IMR-90 (cell line): ENCODE results near the gene TPSB2. TPM values are rescaled to one million over a fixed set of nuclear protein-coding genes. Genes with fewer than 3 reads are reported as not detected.
A peak's percentile ranks its signal among the peaks of the same experiment; 100 is the strongest.

Source experiments
- ATAC-seq: fragments of 200-7000 bp; cut with Tn5 transposase; 2 replicates; pipeline ENCODE4 v1.9.1; 2020; ENCODE audit warnings: low read depth, mild to moderate bottlenecking, moderate library complexity
- BruUV-seq: library from RNA; stranded (reverse); fragments of 400-500 nt; replicated peaks from 2 replicates; lab custom pipeline; 2021; lab: Mats Ljungman, UMichigan
- CTCF ChIA-PET: fragments of 300-600 bp; formaldehyde crosslinking; extraction: SDS; loops from one replicate; lab custom pipeline; 2021; ENCODE audit warnings: antibody characterized with exemption; lab: Yijun Ruan, JAX
- POLR2A ChIA-PET: fragments of 300-600 bp; sonication (Branson Sonifier 250); formaldehyde crosslinking; loops from one replicate; lab custom pipeline; 2022; ENCODE audit warnings: antibody characterized with exemption; ENCODE audit not compliant: unreplicated experiment; lab: Charles Lee
- DNase-seq: peaks from one replicate; pipeline ENCODE4 v3.0.0; 2013
- H2AFZ ChIP-seq: replicated peaks from 2 replicates; pipeline ENCODE3; 2013; ENCODE audit warnings: low read length, mild to moderate bottlenecking; ENCODE audit not compliant: poor library complexity
- H2AK5ac ChIP-seq: 2 replicates; pipeline ENCODE4 v1.6.1; 2013; ENCODE audit warnings: low read depth, low read length, inconsistent platforms
- H2AK9ac ChIP-seq: replicated peaks from 2 replicates; pipeline ENCODE3; 2013; ENCODE audit warnings: mild to moderate bottlenecking, low read depth, low read length, moderate library complexity; ENCODE audit not compliant: poor library complexity
- H2BK120ac ChIP-seq: 2 replicates; pipeline ENCODE4 v1.6.1; 2013; ENCODE audit warnings: low read depth, low read length, inconsistent platforms
- H2BK15ac ChIP-seq: 3 replicates; pipeline ENCODE4 v1.6.1; 2013; ENCODE audit warnings: low read depth, low read length, inconsistent platforms
- H2BK20ac ChIP-seq: 2 replicates; pipeline ENCODE4 v1.6.1; 2013; ENCODE audit warnings: low read depth, mild to moderate bottlenecking, inconsistent platforms, low read length, moderate library complexity
- H2BK5ac ChIP-seq: 2 replicates; pipeline ENCODE4 v1.6.1; 2013; ENCODE audit warnings: mild to moderate bottlenecking, low read depth, low read length, inconsistent platforms; ENCODE audit not compliant: poor library complexity, severe bottlenecking
- H3K14ac ChIP-seq: replicated peaks from 2 replicates; pipeline ENCODE4 v1.6.1; 2013; ENCODE audit warnings: low read depth, low read length, inconsistent platforms
- H3K18ac ChIP-seq: 2 replicates; pipeline ENCODE4 v1.6.1; 2013; ENCODE audit warnings: low read depth, low read length, control low read depth
- H3K23ac ChIP-seq: 2 replicates; pipeline ENCODE4 v1.6.1; 2013; ENCODE audit warnings: low read depth, low read length, inconsistent platforms
- H3K27ac ChIP-seq: 2 replicates; pipeline ENCODE4 v1.5.1; 2013; ENCODE audit warnings: mild to moderate bottlenecking, control low read depth, low read length; ENCODE audit not compliant: insufficient read depth
- H3K27me3 ChIP-seq: 2 replicates; pipeline ENCODE4 v1.6.1; 2013; ENCODE audit warnings: low read length; ENCODE audit not compliant: control insufficient read depth, insufficient read depth
- H3K36me3 ChIP-seq: 2 replicates; pipeline ENCODE4 v1.6.1; 2013; ENCODE audit warnings: low read length, mixed read lengths; ENCODE audit not compliant: control insufficient read depth, insufficient read depth
- H3K4ac ChIP-seq: 2 replicates; pipeline ENCODE4 v1.6.1; 2013; ENCODE audit warnings: low read depth, low read length, inconsistent platforms
- H3K4me1 ChIP-seq: 2 replicates; pipeline ENCODE4 v1.6.1; 2013; ENCODE audit warnings: low read length, mixed read lengths; ENCODE audit not compliant: control insufficient read depth, insufficient read depth
- H3K4me2 ChIP-seq: 2 replicates; pipeline ENCODE4 v1.6.1; 2013; ENCODE audit warnings: low read depth, mild to moderate bottlenecking, control low read depth, low read length, moderate library complexity
- H3K4me3 ChIP-seq: 2 replicates; pipeline ENCODE4 v1.5.1; 2013; ENCODE audit warnings: low read depth, mild to moderate bottlenecking, control low read depth, low read length, moderate library complexity; ENCODE audit not compliant: insufficient read depth
- H3K56ac ChIP-seq: 2 replicates; pipeline ENCODE4 v1.6.1; 2013; ENCODE audit warnings: low read length, inconsistent platforms; ENCODE audit not compliant: insufficient read depth; ENCODE audit errors: extremely low read depth
- H3K79me1 ChIP-seq, 2 experiments: 2 replicates each; pipeline ENCODE4 v1.6.1; 2013; ENCODE audit warnings: low read length in 2 of 2, inconsistent platforms in 1 of 2, low read depth in 1 of 2
- H3K9ac ChIP-seq: 2 replicates; pipeline ENCODE4 v1.6.1; 2013; ENCODE audit warnings: low read depth, low read length, control low read depth
- H3K9me1 ChIP-seq: 2 replicates; pipeline ENCODE4 v1.6.1; 2013; ENCODE audit warnings: low read length, inconsistent platforms; ENCODE audit not compliant: insufficient read depth
- H3K9me3 ChIP-seq: 2 replicates; pipeline ENCODE4 v1.6.1; 2013; ENCODE audit warnings: low read length; ENCODE audit not compliant: control insufficient read depth, insufficient read depth
- H4K20me1 ChIP-seq: 2 replicates; pipeline ENCODE4 v1.6.1; 2013; ENCODE audit warnings: low read length, inconsistent platforms; ENCODE audit not compliant: insufficient read depth
- H4K5ac ChIP-seq: 2 replicates; pipeline ENCODE4 v1.6.1; 2013; ENCODE audit warnings: mild to moderate bottlenecking, low read depth, low read length, control low read depth
- H4K8ac ChIP-seq, 2 experiments: 2 replicates each; pipeline ENCODE4 v1.6.1; 2013; ENCODE audit warnings: low read depth in 2 of 2, low read length in 2 of 2, control low read depth in 1 of 2, inconsistent platforms in 1 of 2
- H4K91ac ChIP-seq: 2 replicates; pipeline ENCODE4 v1.6.1; 2013; ENCODE audit warnings: low read depth, low read length, inconsistent platforms; ENCODE audit not compliant: insufficient read depth
- BHLHE40 ChIP-seq: fragments of 150-350 bp; IDR thresholded peaks from 2 replicates; pipeline ENCODE4 v1.6.1; 2016; ENCODE audit warnings: mild to moderate bottlenecking, low read depth, low read length
- CEBPB ChIP-seq: IDR thresholded peaks from 2 replicates; pipeline ENCODE4 v1.6.1; 2012; ENCODE audit warnings: low read depth, low read length, improper control_type of control experiment
- CHD1 ChIP-seq: IDR thresholded peaks from 2 replicates; pipeline ENCODE4 v1.6.1; 2012; ENCODE audit warnings: low read depth, low read length, improper control_type of control experiment
- ELK1 ChIP-seq: fragments of 150-350 bp; IDR thresholded peaks from 2 replicates; pipeline ENCODE4 v1.6.1; 2016; ENCODE audit warnings: low read depth, mild to moderate bottlenecking, low read length, moderate library complexity, borderline replicate concordance
- FOS ChIP-seq: fragments of 150-350 bp; IDR thresholded peaks from 2 replicates; pipeline ENCODE4 v1.6.1; 2016; ENCODE audit warnings: low read depth, low read length
- MXI1 ChIP-seq: IDR thresholded peaks from 2 replicates; pipeline ENCODE4 v1.6.1; 2012; ENCODE audit warnings: low read depth, mild to moderate bottlenecking, low read length, moderate library complexity, borderline replicate concordance
- NFE2L2 ChIP-seq: fragments of 150-350 bp; IDR thresholded peaks from 2 replicates; pipeline ENCODE4 v1.6.1; 2016; ENCODE audit warnings: low read depth, mild to moderate bottlenecking, low read length
- RAD21 ChIP-seq: IDR thresholded peaks from 2 replicates; pipeline ENCODE4 v1.6.1; 2012; ENCODE audit warnings: low read length, improper control_type of control experiment
- RCOR1 ChIP-seq: IDR thresholded peaks from 2 replicates; pipeline ENCODE4 v1.6.1; 2012; ENCODE audit warnings: mild to moderate bottlenecking, low read length, improper control_type of control experiment; ENCODE audit not compliant: insufficient replicate concordance
- RFX5 ChIP-seq: IDR thresholded peaks from 2 replicates; pipeline ENCODE4 v1.8.0; 2012; ENCODE audit warnings: low read depth, mild to moderate bottlenecking, low read length, moderate library complexity
- WGBS, 2 experiments: methylation state at CpG; one replicate each; pipeline versions ENCODE4 v1.1.5 to v1.1.7; 2013; ENCODE audit warnings: missing lambda C conversion rate in 2 of 2; ENCODE audit not compliant: insufficient read length in 1 of 2; ENCODE audit errors: extremely low coverage in 2 of 2; 5-methylcytosine and 5-hydroxymethylcytosine counted together
- dilution Hi-C: fragments of 300-500 bp; cut with HindIII; formaldehyde crosslinking; loops from one replicate; pipeline ENCODE4 v1.14.3; 2018; ENCODE audit warnings: low sequenced_read_pairs; ENCODE audit not compliant: unreplicated experiment
- in situ Hi-C: fragments of 300-500 bp; cut with MboI; formaldehyde crosslinking; loops from 3 replicates; pipeline ENCODE4 v1.14.3; 2019; ENCODE audit warnings: low sequenced_read_pairs, inconsistent platforms, mixed read lengths
- intact Hi-C: fragments of 100-400 bp; cut with micrococcal nuclease; formaldehyde crosslinking; loops from 2 replicates; pipeline ENCODE4 v1.10.0; 2022
- polyA plus RNA-seq, 3 experiments: library from polyadenylated mRNA; depleted of rRNA; stranded (reverse); fragments of >200 nt; gene quantifications; 2 replicates each; pipeline ENCODE4 v1.2.3, GENCODE V29; 2012; ENCODE audit warnings: low replicate concordance in 1 of 3
- total RNA-seq: library from RNA; depleted of rRNA; stranded (reverse); fragments of >200 nt; gene quantifications from 2 replicates; pipeline ENCODE4 v1.2.3, GENCODE V29; 2012
- TF ChIP-seq, protein P1 (sequence below): fragments of 150-350 bp; IDR thresholded peaks from 2 replicates; pipeline ENCODE4 v1.6.1; 2017; ENCODE audit warnings: mild to moderate bottlenecking, antibody characterized with exemption, low read length, low read depth
- TF ChIP-seq, protein P2 (sequence below): conservative IDR thresholded peaks from 2 replicates; pipeline ENCODE4 v1.5.1; 2012; ENCODE audit warnings: mild to moderate bottlenecking, low read depth, low read length, improper control_type of control experiment

The TPSB2 gene
- total and polyA plus RNA-seq, 2 of the 4 experiments (the other 2 are of a cell fraction): not detected

DNA sequence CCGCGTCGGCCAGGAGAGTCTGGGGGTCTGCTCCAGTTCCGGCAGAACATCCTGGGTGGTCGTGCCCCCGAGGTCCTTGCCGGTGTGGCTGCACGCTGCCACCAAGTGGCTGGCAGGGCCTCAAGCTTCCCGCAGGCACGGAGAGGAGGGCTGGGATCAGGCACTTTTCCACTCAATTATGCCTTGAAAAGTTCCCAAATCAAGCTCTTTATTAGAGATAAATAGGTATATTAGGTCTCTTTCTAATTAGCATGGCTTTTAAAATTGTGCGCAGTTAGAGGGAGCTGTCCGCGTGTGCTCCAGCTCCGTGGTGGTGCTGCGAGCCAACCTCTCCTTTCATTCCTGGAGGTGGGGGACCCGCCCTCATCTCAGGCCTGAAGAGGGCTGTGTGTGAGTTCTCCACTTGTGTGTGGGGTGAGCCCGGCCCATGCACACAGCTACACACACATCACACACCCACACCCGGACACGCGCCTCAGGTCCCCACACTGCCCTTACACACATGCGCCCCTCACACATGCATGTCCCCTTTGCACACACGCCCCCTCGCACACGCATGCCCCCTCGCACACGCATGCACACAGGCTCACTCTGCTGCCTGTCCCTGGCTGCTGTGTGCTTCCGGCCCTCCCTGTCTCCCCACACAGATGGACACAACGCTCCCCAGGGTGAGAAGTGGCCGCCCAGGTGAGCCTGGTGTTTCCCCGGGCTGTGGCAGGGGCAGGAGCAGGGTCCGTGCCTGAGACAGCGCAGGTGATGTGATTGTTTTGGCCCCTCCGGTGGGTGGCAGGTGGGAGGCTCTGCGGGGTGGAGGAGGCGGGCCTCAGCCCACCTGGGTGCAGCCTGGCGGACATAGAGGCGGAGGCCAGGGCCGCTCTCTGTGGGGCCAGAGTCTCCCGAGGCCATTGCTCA, 48.3 kb downstream of the TPSB2 start:
- Histone ChIP-seq H3K4me3 (no peak overlapping the region), H3K18ac (peak overlapping the region; percentile 67), H3K14ac (peak overlapping the region; percentile 68; the same call in 1 of the 2 replicates), H2AK5ac (peak overlapping the region; percentile 98), H3K36me3 (no peaks in the 10 kb centered on the region), H3K9me1 (peaks cover 8% of the 10 kb centered on the region), H3K27ac (peak overlapping the region; percentile 53), H3K4me2 (peak overlapping the region; percentile 5; the same call in 1 of the 2 replicates), H3K56ac (no peak overlapping the region; the same call in 1 of the 2 replicates), H4K8ac (peak overlapping the region; percentile 80 to 92), H4K20me1 (no peaks in the 10 kb centered on the region; the same call in 1 of the 2 replicates), H2BK5ac (peak overlapping the region; percentile 68), H3K9me3 (no peaks in the 10 kb centered on the region), H2BK20ac (peak overlapping the region; percentile 87), H3K27me3 (no peaks in the 10 kb centered on the region), H2AFZ (peak overlapping the region; percentile 89), H2BK120ac (peak overlapping the region; percentile 88), H2BK15ac (peak overlapping the region; percentile 83; the same call in 2 of the 3 replicates), H4K5ac (peak overlapping the region; percentile 65), H4K91ac (peak overlapping the region; percentile 93), H3K9ac (0 out of 2 replicates have a peak overlapping the region, but pooled peaks have one; percentile 7), H3K79me1 (no peaks in the 10 kb centered on the region; a peak in 1 of 4 replicates), H3K4me1 (peaks cover 18% of the 10 kb centered on the region), H2AK9ac (peak overlapping the region; percentile 93), H3K23ac (no peak overlapping the region), H3K4ac (peak overlapping the region; percentile 90)
- no peak for TF ChIP-seq BHLHE40
- no peak for TF ChIP-seq ELK1
- TF ChIP-seq CHD1: no peak
- no peak for TF ChIP-seq MXI1
- TF ChIP-seq RCOR1: no peak
- TF ChIP-seq, protein P1, sequence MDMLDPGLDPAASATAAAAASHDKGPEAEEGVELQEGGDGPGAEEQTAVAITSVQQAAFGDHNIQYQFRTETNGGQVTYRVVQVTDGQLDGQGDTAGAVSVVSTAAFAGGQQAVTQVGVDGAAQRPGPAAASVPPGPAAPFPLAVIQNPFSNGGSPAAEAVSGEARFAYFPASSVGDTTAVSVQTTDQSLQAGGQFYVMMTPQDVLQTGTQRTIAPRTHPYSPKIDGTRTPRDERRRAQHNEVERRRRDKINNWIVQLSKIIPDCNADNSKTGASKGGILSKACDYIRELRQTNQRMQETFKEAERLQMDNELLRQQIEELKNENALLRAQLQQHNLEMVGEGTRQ: no peak
- no peak for TF ChIP-seq CEBPB
- TF ChIP-seq NFE2L2: no peak
- no peak for TF ChIP-seq RFX5
- TF ChIP-seq, protein P2, sequence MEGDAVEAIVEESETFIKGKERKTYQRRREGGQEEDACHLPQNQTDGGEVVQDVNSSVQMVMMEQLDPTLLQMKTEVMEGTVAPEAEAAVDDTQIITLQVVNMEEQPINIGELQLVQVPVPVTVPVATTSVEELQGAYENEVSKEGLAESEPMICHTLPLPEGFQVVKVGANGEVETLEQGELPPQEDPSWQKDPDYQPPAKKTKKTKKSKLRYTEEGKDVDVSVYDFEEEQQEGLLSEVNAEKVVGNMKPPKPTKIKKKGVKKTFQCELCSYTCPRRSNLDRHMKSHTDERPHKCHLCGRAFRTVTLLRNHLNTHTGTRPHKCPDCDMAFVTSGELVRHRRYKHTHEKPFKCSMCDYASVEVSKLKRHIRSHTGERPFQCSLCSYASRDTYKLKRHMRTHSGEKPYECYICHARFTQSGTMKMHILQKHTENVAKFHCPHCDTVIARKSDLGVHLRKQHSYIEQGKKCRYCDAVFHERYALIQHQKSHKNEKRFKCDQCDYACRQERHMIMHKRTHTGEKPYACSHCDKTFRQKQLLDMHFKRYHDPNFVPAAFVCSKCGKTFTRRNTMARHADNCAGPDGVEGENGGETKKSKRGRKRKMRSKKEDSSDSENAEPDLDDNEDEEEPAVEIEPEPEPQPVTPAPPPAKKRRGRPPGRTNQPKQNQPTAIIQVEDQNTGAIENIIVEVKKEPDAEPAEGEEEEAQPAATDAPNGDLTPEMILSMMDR: peak; percentile 36
- TF ChIP-seq RAD21: peak; percentile 32; the same call in 1 of the 2 replicates
- TF ChIP-seq FOS: no peak
- in situ Hi-C loops: no loop called here
- WGBS, 2 experiments: 49% methylated on average over 16 of the region's 39 CpGs; no CpG with 5 or more reads in 1 of the 2 experiments
- intact Hi-C loops: no loop called here
- dilution Hi-C loops: no loop called here
- ChIA-PET POLR2A (no interaction called here), CTCF (interaction anchor here (1.6 kb wide), 1 partner anchor 12 kb away, joined by 4 read pairs; no protein-coding TSS in a partner anchor)
- no TSS peak for BruUV-seq
- DNase-seq (no peak), ATAC-seq (no peak)
